HepG2 (cell line): Measurements from ENCODE around the gene SSC5D. TPM values are rescaled to one million over a fixed set of nuclear protein-coding genes. Genes with fewer than 3 reads are reported as not detected.

Experiments used
- ATAC-seq: fragments of 200-7000 bp; cut with Tn5 transposase; 3 replicates; pipeline ENCODE4 v1.9.1; 2020; ENCODE audit warnings: mild to moderate bottlenecking, moderate library complexity
- BruUV-seq: library from RNA; stranded (reverse); fragments of 400-500 nt; replicated peaks from 2 replicates; lab custom pipeline; 2021; lab: Mats Ljungman, UMichigan
- CTCF ChIA-PET: fragments of 300-600 bp; formaldehyde crosslinking; extraction: SDS; loops from one replicate; lab custom pipeline; 2021; ENCODE audit warnings: low total read pairs, inconsistent platforms, low intra/inter-chr PET ratio; lab: Yijun Ruan, JAX
- POLR2A ChIA-PET: fragments of 350-600 bp; sonication (Branson Sonifier 250); formaldehyde crosslinking; loops from one replicate; lab custom pipeline; 2020; ENCODE audit warnings: antibody characterized with exemption, inconsistent platforms; lab: Yijun Ruan, JAX
- DNase-seq: peaks from one replicate; pipeline ENCODE4 v3.0.0-alpha.2; 2015; ENCODE audit warnings: low spot score
- FAIRE-seq: peaks from 3 replicates; lab custom pipeline; 2011; peaks lifted over from hg19 to GRCh38; lab: Jason Lieb, UNC
- H2AFZ ChIP-seq: one replicate; pipeline ENCODE4 v1.6.1; 2011; ENCODE audit warnings: low read length, inconsistent platforms
- H3K27ac ChIP-seq: fragments of 300-600 bp; 3 replicates; pipeline ENCODE4 v1.8.0; 2011; ENCODE audit warnings: mixed run types, mild to moderate bottlenecking, mixed read lengths, low read length, inconsistent platforms; ENCODE audit not compliant: insufficient read depth; ENCODE audit errors: extremely low read length
- H3K27me3 ChIP-seq, 2 experiments: fragments of 200-600 bp in 1 of 2; 2 replicates in 1 of 2; 3 replicates in 1 of 2; pipeline versions ENCODE4 v1.6.0 to v1.8.0; 2011; ENCODE audit warnings: low read length in 2 of 2, mild to moderate bottlenecking in 2 of 2, moderate library complexity in 2 of 2, inconsistent platforms in 1 of 2; ENCODE audit not compliant: insufficient read depth in 2 of 2, control insufficient read depth in 1 of 2
- H3K36me3 ChIP-seq, 2 experiments: fragments of 200-600 bp in 1 of 2; replicated peaks in 1 of 2; 2 replicates in 1 of 2; 3 replicates in 1 of 2; pipeline versions ENCODE4 v1.5.1 to v1.8.0; 2011; ENCODE audit warnings: low read length in 2 of 2, inconsistent platforms in 1 of 2; ENCODE audit not compliant: insufficient read depth in 2 of 2, control insufficient read depth in 1 of 2
- H3K4me1 ChIP-seq: 2 replicates; pipeline ENCODE4 v1.5.1; 2012; ENCODE audit warnings: low read length, inconsistent platforms; ENCODE audit not compliant: insufficient read depth
- H3K4me2 ChIP-seq: 2 replicates; pipeline ENCODE4 v1.6.0; 2011; ENCODE audit warnings: low read depth, low read length, inconsistent platforms
- H3K4me3 ChIP-seq, 3 experiments: fragments of 200-600 bp in 1 of 3; sonication (generic), shearing (Covaris generic) in 1 of 3; replicated peaks in 1 of 3; 2 replicates each; pipeline ENCODE4 v1.5.1; 2011 to 2016; ENCODE audit warnings: low read length in 3 of 3, inconsistent platforms in 2 of 3, low read depth in 2 of 3, mild to moderate bottlenecking in 2 of 3, control low read depth in 1 of 3, mixed read lengths in 1 of 3; ENCODE audit not compliant: insufficient read depth in 1 of 3
- H3K79me2 ChIP-seq: one replicate; pipeline ENCODE4 v1.6.1; 2011; ENCODE audit warnings: low read length, inconsistent platforms; ENCODE audit not compliant: insufficient read depth
- H3K9ac ChIP-seq: 2 replicates; pipeline ENCODE4 v1.6.0; 2011; ENCODE audit warnings: mild to moderate bottlenecking, low read depth, low read length, inconsistent platforms; ENCODE audit not compliant: insufficient read depth
- H3K9me3 ChIP-seq: 2 replicates; pipeline ENCODE4 v1.5.1; 2012; ENCODE audit warnings: mild to moderate bottlenecking, low read length
- H4K20me1 ChIP-seq: 2 replicates; pipeline ENCODE4 v1.6.0; 2011; ENCODE audit warnings: inconsistent platforms, mild to moderate bottlenecking, low read length, moderate library complexity; ENCODE audit not compliant: insufficient read depth
- ATF2 ChIP-seq: sonication (generic); formaldehyde crosslinking; IDR thresholded peaks from 2 replicates; pipeline ENCODE4 v1.4.0; 2020; ENCODE audit warnings: missing genetic modification reagents
- FOSL2 ChIP-seq: sonication (generic); formaldehyde crosslinking; IDR thresholded peaks from 2 replicates; pipeline ENCODE4 v1.4.0; 2020; ENCODE audit warnings: missing genetic modification reagents
- HNRNPL ChIP-seq: fragments of 200-400 bp; formaldehyde crosslinking; IDR thresholded peaks from 2 replicates; pipeline ENCODE4 v1.6.1; 2017; ENCODE audit warnings: mild to moderate bottlenecking, low read depth, low read length
- PATZ1 ChIP-seq: sonication (generic); formaldehyde crosslinking; IDR thresholded peaks from 2 replicates; pipeline ENCODE4 v1.4.0; 2020; ENCODE audit warnings: missing genetic modification reagents
- TFAP4 ChIP-seq: sonication (generic); IDR thresholded peaks from 2 replicates; pipeline ENCODE4 v1.6.1; 2016; ENCODE audit warnings: low read depth, borderline replicate concordance
- ZNF292 ChIP-seq: sonication (generic); formaldehyde crosslinking; IDR thresholded peaks from 2 replicates; pipeline ENCODE4 v1.8.1; 2022; ENCODE audit warnings: mild to moderate bottlenecking, low read depth, missing genetic modification reagents, borderline replicate concordance
- ZNF354B ChIP-seq: sonication (generic); formaldehyde crosslinking; IDR thresholded peaks from 2 replicates; pipeline ENCODE4 v1.8.0; 2022; ENCODE audit warnings: mild to moderate bottlenecking, missing genetic modification reagents
- ZNF687 ChIP-seq: sonication (generic); formaldehyde crosslinking; IDR thresholded peaks from 2 replicates; pipeline ENCODE4 v1.5.1; 2020; ENCODE audit warnings: mild to moderate bottlenecking, missing genetic modification reagents, moderate library complexity
- ZNF841 ChIP-seq: sonication (generic); formaldehyde crosslinking; IDR thresholded peaks from 2 replicates; pipeline ENCODE4 v1.8.1; 2023; ENCODE audit warnings: missing genetic modification reagents, borderline replicate concordance
- WGBS: methylation state at CpG from one replicate; pipeline ENCODE4 v1.1.6; 2017; ENCODE audit warnings: low lambda C conversion rate; 5-methylcytosine and 5-hydroxymethylcytosine counted together
- in situ Hi-C: cut with HindIII; loops from 2 replicates; pipeline ENCODE4 v1.10.0; 2017; ENCODE audit warnings: low pct_unique_long_range_greater_than_20kb; ENCODE audit not compliant: extremely low pct_ligation_motif_present
- intact Hi-C: fragments of 100-400 bp; cut with micrococcal nuclease; formaldehyde crosslinking; loops from one replicate; pipeline ENCODE4 v1.10.0; 2022; ENCODE audit not compliant: unreplicated experiment
- polyA plus RNA-seq, 8 experiments: library from polyadenylated mRNA; depleted of rRNA in 3 of 8; stranded (reverse) in 7 of 8; unstranded in 1 of 8; fragments of >200 nt; fragmentation: Illumina TruSeq in 4 of 8; extraction: Trizol in 4 of 8; gene quantifications; 2 replicates each; pipeline versions ENCODE4 v1.2.1 to v1.2.3, GENCODE V29; 2011 to 2016; ENCODE audit warnings: low read depth in 4 of 8, missing spikeins in 1 of 8, mixed read lengths in 1 of 8; ENCODE audit not compliant: insufficient read depth in 1 of 8
- total RNA-seq, 5 experiments: library from RNA; depleted of rRNA; stranded (reverse); fragments of >200 nt; fragmentation: Illumina TruSeq; extraction: Trizol; gene quantifications; 2 replicates each; pipeline ENCODE4 v1.2.3, GENCODE V29; 2016; ENCODE audit warnings: low read depth in 1 of 5

The SSC5D gene
- total and polyA plus RNA-seq, 2 of the 13 experiments (the other 11 are each of a cell fraction or from before 2014, with no cell fraction given), result not detected

GRCh38 chr19:55465460-55466240 is 22.6 kb upstream of the SSC5D start:
- in situ Hi-C loops (no loop called here), intact Hi-C loops (loop anchor here (1.0 kb wide), 1 partner anchor 167 kb away; no protein-coding TSS in a partner anchor)
- BruUV-seq, result no TSS peak
- DNase-seq (no peak), FAIRE-seq (no peak), ATAC-seq (no peak)
- ChIA-PET CTCF (no interaction called here), POLR2A (interaction anchor here (0.8 kb wide), 1 partner anchor 11 kb away, joined by 4 read pairs; the partner anchor contains the start of gene ZNF628)
- TF ChIP-seq HNRNPL (peak; percentile 76), FOSL2 (CRISPR knock-in tag) (peak; percentile 27; the same call in 1 of the 2 replicates), ZNF687 (peak; percentile 40), ZNF841 (no peak), ZNF292 (CRISPR knock-in tag) (0 out of 2 replicates have a peak, but pooled peaks have one; percentile 49), ATF2 (CRISPR knock-in tag) (no peak), PATZ1 (0 out of 2 replicates have a peak, but pooled peaks have one; percentile 24), TFAP4 (peak; percentile 37; the same call in 1 of the 2 replicates), ZNF354B (CRISPR knock-in tag) (no peak)
- Histone ChIP-seq H3K9me3 (no peaks in the 10 kb centered on the region), H2AFZ (no peak overlapping the region), H3K9ac (no peak overlapping the region), H3K79me2 (no peaks in the 10 kb centered on the region), H3K4me1 (peaks cover 54% of the 10 kb centered on the region), H3K27ac (no peak overlapping the region), H3K4me3 (no peak overlapping the region), H4K20me1 (no peaks in the 10 kb centered on the region), H3K4me2 (peak overlapping the region; percentile 29; the same call in 1 of the 2 replicates), H3K27me3 (no peaks in the 10 kb centered on the region; a peak in 1 of 5 replicates), H3K36me3 (no peaks in the 10 kb centered on the region)
- WGBS, result 16% methylated on average over 3 of the region's 11 CpGs
